HepG2 (cell line): ENCODE results near the gene SLC25A38. TPM values are rescaled to one million over a fixed set of nuclear protein-coding genes. Genes with fewer than 3 reads are reported as not detected.

Experiments used
- ATAD3A ChIP-seq: sonication (generic); formaldehyde crosslinking; IDR thresholded peaks from 2 replicates; pipeline ENCODE4 v1.4.0; 2020; ENCODE audit warnings: missing genetic modification reagents
- CENPT ChIP-seq: sonication (generic); formaldehyde crosslinking; IDR thresholded peaks from 2 replicates; pipeline ENCODE4 v1.8.0; 2022; ENCODE audit warnings: low read depth, mild to moderate bottlenecking, moderate library complexity, missing genetic modification reagents
- FOXA3 ChIP-seq: IDR thresholded peaks from 2 replicates; pipeline ENCODE4 v1.6.1; 2016; ENCODE audit warnings: missing genetic modification reagents, missing compliant biosample characterization
- HDAC1 ChIP-seq: sonication (generic); formaldehyde crosslinking; IDR thresholded peaks from 2 replicates; pipeline ENCODE4 v1.5.1; 2020; ENCODE audit warnings: mild to moderate bottlenecking, missing genetic modification reagents
- MYNN ChIP-seq: sonication (generic); formaldehyde crosslinking; IDR thresholded peaks from 2 replicates; pipeline ENCODE4 v1.4.0; 2020; ENCODE audit warnings: mild to moderate bottlenecking, low read depth, missing genetic modification reagents
- PCBP2 ChIP-seq: fragments of 200-400 bp; formaldehyde crosslinking; optimal IDR thresholded peaks from 2 replicates; pipeline ENCODE3; 2018; ENCODE audit warnings: low read length, low read depth; ENCODE audit not compliant: poor library complexity, severe bottlenecking
- PRPF4 ChIP-seq: fragments of 200-400 bp; formaldehyde crosslinking; IDR thresholded peaks from 2 replicates; pipeline ENCODE4 v1.6.1; 2016; ENCODE audit warnings: low read length, low read depth; ENCODE audit not compliant: poor library complexity, severe bottlenecking
- SKIL ChIP-seq: sonication (generic); formaldehyde crosslinking; IDR thresholded peaks from 2 replicates; pipeline ENCODE4 v1.8.0; 2022; ENCODE audit warnings: missing genetic modification reagents, mild to moderate bottlenecking, moderate library complexity, borderline replicate concordance
- TBX3 ChIP-seq: fragments of 450-650 bp; IDR thresholded peaks from 2 replicates; pipeline ENCODE4 v1.6.1; 2017; ENCODE audit warnings: antibody characterized with exemption, mild to moderate bottlenecking, inconsistent platforms, borderline replicate concordance
- TRAFD1 ChIP-seq: sonication (generic); formaldehyde crosslinking; IDR thresholded peaks from 2 replicates; pipeline ENCODE4 v1.5.1; 2020; ENCODE audit warnings: missing genetic modification reagents, mild to moderate bottlenecking, borderline replicate concordance
- ZFP62 ChIP-seq: sonication (generic); formaldehyde crosslinking; IDR thresholded peaks from 2 replicates; pipeline ENCODE4 v1.4.0; 2020; ENCODE audit warnings: missing genetic modification reagents
- ZNF180 ChIP-seq: sonication (generic); formaldehyde crosslinking; IDR thresholded peaks from 2 replicates; pipeline ENCODE4 v1.4.0; 2020; ENCODE audit warnings: low read depth, missing genetic modification reagents, borderline replicate concordance
- ZNF207 ChIP-seq: fragments of 450-650 bp; IDR thresholded peaks from 2 replicates; pipeline ENCODE4 v1.6.1; 2016; ENCODE audit warnings: antibody characterized with exemption, borderline replicate concordance
- ZNF597 ChIP-seq: sonication (generic); formaldehyde crosslinking; IDR thresholded peaks from 2 replicates; pipeline ENCODE4 v1.5.0; 2020; ENCODE audit warnings: missing genetic modification reagents
- ZNF691 ChIP-seq: sonication (generic); formaldehyde crosslinking; IDR thresholded peaks from 2 replicates; pipeline ENCODE4 v1.4.0; 2020; ENCODE audit warnings: missing genetic modification reagents, low read depth, mild to moderate bottlenecking, borderline replicate concordance
- ZSCAN22 ChIP-seq: sonication (generic); formaldehyde crosslinking; IDR thresholded peaks from 2 replicates; pipeline ENCODE4 v1.4.0; 2020; ENCODE audit warnings: mild to moderate bottlenecking, missing genetic modification reagents
- polyA plus RNA-seq, 8 experiments: library from polyadenylated mRNA; depleted of rRNA in 3 of 8; stranded (reverse) in 7 of 8; unstranded in 1 of 8; fragments of >200 nt; fragmentation: Illumina TruSeq in 4 of 8; extraction: Trizol in 4 of 8; gene quantifications; 2 replicates each; pipeline versions ENCODE4 v1.2.1 to v1.2.3, GENCODE V29; 2011 to 2016; ENCODE audit warnings: low read depth in 4 of 8, missing spikeins in 1 of 8, mixed read lengths in 1 of 8; ENCODE audit not compliant: insufficient read depth in 1 of 8
- total RNA-seq, 5 experiments: library from RNA; depleted of rRNA; stranded (reverse); fragments of >200 nt; fragmentation: Illumina TruSeq; extraction: Trizol; gene quantifications; 2 replicates each; pipeline ENCODE4 v1.2.3, GENCODE V29; 2016; ENCODE audit warnings: low read depth in 1 of 5

Gene SLC25A38
- total and polyA plus RNA-seq, 2 of the 13 experiments (the other 11 are each of a cell fraction or from before 2014, with no cell fraction given): 32.5 to 35.4 TPM

GRCh38 chr3:39383881-39384664 lies 903 bp downstream of the SLC25A38 start (continued):
- no peak for TF ChIP-seq TRAFD1 (CRISPR knock-in tag)
- TF ChIP-seq ZNF691: 0 out of 2 replicates have a peak, but pooled peaks have one; percentile 25
- TF ChIP-seq ZNF180 (CRISPR knock-in tag): no peak
- TF ChIP-seq TBX3: no peak
- no peak for TF ChIP-seq FOXA3
- no peak for TF ChIP-seq ZNF207
- TF ChIP-seq ZNF597 (CRISPR knock-in tag): no peak
- TF ChIP-seq ATAD3A (CRISPR knock-in tag): no peak
- no peak for TF ChIP-seq PCBP2
- TF ChIP-seq HDAC1 (CRISPR knock-in tag): no peak
- no peak for TF ChIP-seq SKIL (CRISPR knock-in tag)
- 0 out of 2 replicates have a peak, but pooled peaks have one; percentile 41 for TF ChIP-seq MYNN
- no peak for TF ChIP-seq PRPF4
- no peak for TF ChIP-seq ZSCAN22 (CRISPR knock-in tag)
- peak; percentile 64; the same call in 1 of the 2 replicates for TF ChIP-seq CENPT (CRISPR knock-in tag)
- TF ChIP-seq ZFP62: no peak
